Right lobe of liver (tissue), 6 donors: Measurements from ENCODE around the gene EIF4EBP3. TPM values are rescaled to one million over a fixed set of nuclear protein-coding genes. Genes with fewer than 3 reads are reported as not detected.
"Not testable (repeated sequence)": the region's sequence is repeated elsewhere in the genome, so short reads cannot be mapped to it uniquely, and the experiment has no call there.

Experiments used
- ATAC-seq, 4 donors: fragments of 200-7000 bp; cut with Tn5 transposase; one replicate each; pipeline ENCODE4 v1.9.1; 2020; ENCODE audit warnings: mild to moderate bottlenecking in 4 of 4, moderate library complexity in 4 of 4
- DNase-seq, 3 donors: peaks; one replicate each; pipeline ENCODE4 v3.0.0-alpha.2; 2020
- H3K27ac ChIP-seq, 3 donors: fragments of 200-600 bp; one replicate each; pipeline ENCODE4 v1.8.0; 2022
- H3K27me3 ChIP-seq, 2 donors: fragments of 200-600 bp; one replicate each; pipeline ENCODE4 v1.8.0; 2022
- H3K36me3 ChIP-seq, 4 donors: fragments of 200-600 bp; sonication (generic) in 1 of 4; one replicate each; pipeline versions ENCODE4 v1.5.1 to v1.8.0; 2017 to 2022; ENCODE audit warnings: control low read depth in 1 of 4
- H3K4me1 ChIP-seq, 4 donors: fragments of 200-600 bp; sonication (generic) in 1 of 4; one replicate each; pipeline versions ENCODE4 v1.5.1 to v1.8.0; 2017 to 2022; ENCODE audit warnings: control low read depth in 1 of 4
- H3K4me3 ChIP-seq, 3 donors: fragments of 200-600 bp; one replicate each; pipeline ENCODE4 v1.8.0; 2022
- H3K9me3 ChIP-seq, 4 donors: fragments of 200-600 bp; sonication (generic) in 1 of 4; one replicate each; pipeline versions ENCODE4 v1.5.1 to v1.8.0; 2017 to 2022; ENCODE audit warnings: control low read depth in 1 of 4
- CTCF ChIP-seq, 4 donors: fragments of 200-600 bp in 3 of 4; fragments of 450-650 bp in 1 of 4; IDR thresholded peaks; one replicate each; pipeline versions ENCODE4 v1.5.1 to v1.8.0; 2016 to 2022; ENCODE audit warnings: antibody characterized with exemption in 4 of 4, mild to moderate bottlenecking in 2 of 4
- POLR2A ChIP-seq: fragments of 450-650 bp; IDR thresholded peaks from one replicate; pipeline ENCODE4 v1.6.1; 2017; ENCODE audit warnings: antibody characterized with exemption, mild to moderate bottlenecking
- WGBS: methylation state at CpG from one replicate; pipeline ENCODE4 v1.1.6; 2018; ENCODE audit warnings: low coverage, low lambda C conversion rate; ENCODE audit not compliant: insufficient coverage; ENCODE audit errors: missing lambda C conversion rate; 5-methylcytosine and 5-hydroxymethylcytosine counted together
- intact Hi-C, 2 donors: fragments of 100-400 bp; cut with DNase I; formaldehyde crosslinking; loops; one replicate each; pipeline versions ENCODE4 v1.11.2 to v1.14.1; 2022
- total RNA-seq, 6 experiments: library from RNA; depleted of rRNA in 2 of 6; stranded (reverse); fragments of >200 nt in 2 of 6; fragmentation: NEBNext Ultra II Directional in 3 of 6; extraction: Animal tissue kit (Norgen Biotek cat#: 25700) in 3 of 6; gene quantifications; one replicate each; pipeline versions ENCODE4 v1.1.0 to v1.2.4, GENCODE V29; 2016 to 2023
- donor health status: DM: no; HTN: yes; CAD: no.
- donor health status: DM: no; HTN: no; CAD: no.
- donor health status: DM: no; HTN: no; CAD: no.
- donor health status: DM: no; HTN: yes; CAD: no.
- donor health status: DM: no; HTN: yes; CAD: no.

Gene EIF4EBP3
- total RNA-seq, 6 experiments from 2014 or later = 10.7 to 19.5 (median 13.6) TPM

GRCh38 chr5:140590861-140591260 is 43.4 kb downstream of the EIF4EBP3 start:
- H3K9me3 ChIP-seq = no peaks in the 10 kb centered on the region
- ATAC-seq = no peak
- H3K27ac ChIP-seq = no peak overlapping the region
- intact Hi-C loops = no loop called here
- DNase-seq = peak in 1 of 3 donors; percentile 43
- H3K4me3 ChIP-seq = no peak overlapping the region
- peaks cover 0 to 13% (median 7%) of the 10 kb centered on the region in 4 donors for H3K4me1 ChIP-seq
- no peaks in the 10 kb centered on the region for H3K27me3 ChIP-seq
- no CpG with 5 or more reads among the region's 7 CpGs for WGBS
- H3K36me3 ChIP-seq = no peaks in the 10 kb centered on the region
- no peak for TF ChIP-seq POLR2A
- TF ChIP-seq CTCF (IDR thresholded peaks at IDR 0.05) = no peak

GRCh38 chr5:140591747-140592372 is 44.4 kb downstream of the EIF4EBP3 start:
- DNase-seq (peak in 1 of 3 donors; percentile 41), ATAC-seq (no peak)
- Histone ChIP-seq H3K9me3 (no peaks in the 10 kb centered on the region), H3K4me1 (peaks cover 0 to 21% (median 9%) of the 10 kb centered on the region in 4 donors), H3K36me3 (no peaks in the 10 kb centered on the region), H3K27me3 (no peaks in the 10 kb centered on the region), H3K4me3 (no peak overlapping the region), H3K27ac (no peak overlapping the region)
- intact Hi-C loops = no loop called here
- TF ChIP-seq POLR2A (no peak), CTCF (IDR thresholded peaks at IDR 0.05) (no peak)
- WGBS = 43% methylated on average over 2 of the region's 5 CpGs

- ATAC-seq, DNase-seq, H3K4me3 ChIP-seq, intact Hi-C loops, H3K27ac ChIP-seq, H3K9me3 ChIP-seq, H3K36me3 ChIP-seq, H3K27me3 ChIP-seq: not testable (repeated sequence)
- 60% methylated on average over 2 of the region's 14 CpGs for WGBS
- H3K4me1 ChIP-seq = peaks cover 0 to 31% (median 9%) of the 10 kb centered on the region in 4 donors
Observed at GRCh38 chr5:140593070-140593469, 45.6 kb downstream of the EIF4EBP3 start.

GRCh38 chr5:140594169-140594568 is 46.7 kb downstream of the EIF4EBP3 start:
- Histone ChIP-seq H3K36me3 (no peaks in the 10 kb centered on the region), H3K9me3 (no peaks in the 10 kb centered on the region), H3K4me1 (peaks cover 0 to 35% (median 9%) of the 10 kb centered on the region in 4 donors), H3K27ac (no peak overlapping the region), H3K4me3 (no peak overlapping the region), H3K27me3 (no peaks in the 10 kb centered on the region)
- ATAC-seq (no peak), DNase-seq (peak in 1 of 3 donors; percentile 59)
- WGBS = 40% methylated on average over 2 of the region's 6 CpGs
- intact Hi-C loops = no loop called here
- TF ChIP-seq CTCF (IDR thresholded peaks at IDR 0.05) = no peak
- no peak for TF ChIP-seq POLR2A

- Histone ChIP-seq H3K4me3 (peak overlapping the region in 2 of 3 donors; percentile 1 to 4), H3K36me3 (no peaks in the 10 kb centered on the region), H3K27me3 (no peaks in the 10 kb centered on the region), H3K27ac (peak overlapping the region; percentile 81 to 98 (median 97)), H3K4me1 (peaks cover 0 to 35% (median 9%) of the 10 kb centered on the region in 4 donors), H3K9me3 (no peaks in the 10 kb centered on the region)
- 24% methylated on average over 4 of the region's 5 CpGs for WGBS
- TF ChIP-seq POLR2A (peak; percentile 23), CTCF (IDR thresholded peaks at IDR 0.05) (no peak)
- peak in 1 of 3 donors; percentile 81 for DNase-seq
- ATAC-seq = peak; percentile 69 to 71 (median 70)
- intact Hi-C loops = no loop called here
Observed at GRCh38 chr5:140595538-140596300, 48.3 kb downstream of the EIF4EBP3 start.
